HL-60/S4 (cell line): ENCODE measurements around the gene IRF3.

Experiments used
- in situ Hi-C: fragments of 300-500 bp; cut with MboI; formaldehyde crosslinking; loops from 2 replicates; pipeline ENCODE4 v1.14.3; 2022; ENCODE audit warnings: low sequenced_read_pairs

Gene IRF3

DNA sequence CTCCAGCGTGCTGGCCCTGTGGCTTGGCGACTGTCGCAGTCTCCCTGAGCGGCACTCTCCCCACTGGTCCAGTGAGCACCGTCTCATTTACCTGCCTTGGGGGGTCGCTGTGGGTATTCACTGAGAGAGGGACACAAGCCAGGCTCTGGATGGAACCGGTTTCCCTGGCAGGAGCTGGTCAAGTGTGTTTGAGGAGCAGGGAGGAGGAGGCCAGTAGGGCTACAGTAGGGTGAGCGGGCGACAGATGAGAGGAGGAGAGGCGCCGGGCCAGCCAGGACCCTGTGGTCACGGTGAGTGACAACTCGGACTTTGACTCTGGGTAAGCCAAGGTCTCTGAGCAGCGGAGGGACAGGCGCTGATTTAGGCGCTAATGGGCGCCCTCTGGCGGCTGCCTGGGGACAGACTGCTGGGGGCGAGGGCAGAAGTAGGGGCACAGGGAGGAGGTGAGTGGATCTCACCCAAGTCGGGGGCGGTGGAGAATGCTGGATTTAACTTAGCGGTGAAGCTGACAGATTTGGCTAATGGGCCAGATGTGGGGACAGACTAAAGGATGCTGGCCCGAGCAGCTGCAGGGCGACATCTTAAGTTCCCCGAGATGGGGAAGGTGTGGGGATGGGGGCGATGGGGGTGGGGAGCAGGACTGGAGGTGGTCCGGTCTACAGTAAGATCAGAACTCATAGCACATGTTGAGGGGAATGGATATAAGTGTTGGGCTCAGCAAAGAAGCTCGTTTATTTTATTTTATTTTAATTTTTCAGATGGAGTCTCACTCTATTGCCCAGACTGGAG is 6.7 kb upstream of the IRF3 start:
- in situ Hi-C loops: no loop called here

DNA sequence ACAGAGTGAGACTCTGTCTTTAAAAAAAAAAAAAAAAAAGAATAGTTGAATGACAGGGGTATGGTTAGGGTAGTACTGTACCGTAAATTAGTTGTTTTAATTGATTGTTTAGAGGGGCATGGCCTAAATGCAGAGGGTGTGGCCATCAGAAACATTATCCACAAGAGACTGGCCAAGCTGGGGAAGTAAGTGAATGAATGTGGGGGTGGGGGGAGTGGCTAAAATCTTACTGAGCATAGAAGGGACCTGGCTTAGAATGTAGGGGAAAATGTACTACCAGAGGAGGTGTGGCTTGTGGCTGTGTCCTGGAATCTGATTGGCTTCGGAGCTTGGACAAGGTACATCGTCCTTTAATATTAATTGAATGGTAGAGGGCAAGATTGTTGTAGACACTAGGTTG is 3.9 kb upstream of the IRF3 start:
- in situ Hi-C loops: no loop called here

DNA sequence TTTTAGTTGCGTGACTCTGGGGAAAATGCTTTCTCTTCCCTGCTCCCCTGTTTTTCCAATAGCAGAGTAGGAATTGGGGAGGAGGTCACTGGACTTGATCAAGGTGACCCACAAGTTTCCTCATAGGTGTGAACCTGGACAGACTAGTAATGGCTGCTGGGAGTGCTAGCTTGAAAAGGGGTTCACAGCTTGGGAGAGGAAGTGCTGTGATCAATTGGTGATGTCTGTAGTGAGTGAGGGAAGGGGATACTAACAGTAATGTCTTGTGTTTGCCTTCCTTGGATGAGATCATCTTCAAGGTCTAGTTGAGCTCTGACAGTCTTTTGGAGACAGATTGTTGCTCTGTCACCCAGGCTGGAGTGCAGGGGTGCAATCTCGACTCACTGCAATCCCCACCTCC is 1.8 kb upstream of the IRF3 start:
- in situ Hi-C loops: no loop called here

DNA sequence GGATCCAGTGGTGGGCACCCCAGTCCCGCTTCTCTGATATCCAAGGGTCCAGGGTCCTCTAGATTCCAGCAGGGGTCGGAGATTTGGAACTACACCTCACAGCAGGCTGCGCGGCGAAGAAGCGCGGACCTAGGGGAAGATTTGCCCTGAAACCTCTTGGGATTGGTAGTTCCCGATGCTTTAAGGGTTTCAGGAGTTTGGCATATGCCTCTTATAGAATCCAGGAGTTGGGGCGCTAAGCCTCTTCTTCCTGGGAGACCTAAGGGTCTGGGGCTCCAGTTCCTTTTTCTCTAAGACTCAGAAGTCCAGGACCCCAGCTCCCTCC is 425 bp upstream of the IRF3 start:
- in situ Hi-C loops: no loop called here

DNA sequence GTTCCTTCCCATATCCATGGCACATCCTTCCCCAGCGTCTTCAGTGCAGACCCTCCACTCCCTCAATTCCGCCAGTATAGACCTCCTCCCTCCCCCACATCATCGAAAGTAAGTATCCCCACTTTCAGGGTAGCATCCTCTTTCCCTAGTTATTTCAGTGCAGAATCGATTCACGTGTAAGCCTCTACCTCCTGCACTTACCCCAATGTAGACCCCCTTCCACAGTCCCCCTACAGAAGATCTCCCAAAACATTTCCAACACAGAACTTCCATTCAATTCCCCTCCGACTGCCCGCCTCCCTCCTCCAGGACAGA is 664 bp downstream of the IRF3 start:
- in situ Hi-C loops: no loop called here

DNA sequence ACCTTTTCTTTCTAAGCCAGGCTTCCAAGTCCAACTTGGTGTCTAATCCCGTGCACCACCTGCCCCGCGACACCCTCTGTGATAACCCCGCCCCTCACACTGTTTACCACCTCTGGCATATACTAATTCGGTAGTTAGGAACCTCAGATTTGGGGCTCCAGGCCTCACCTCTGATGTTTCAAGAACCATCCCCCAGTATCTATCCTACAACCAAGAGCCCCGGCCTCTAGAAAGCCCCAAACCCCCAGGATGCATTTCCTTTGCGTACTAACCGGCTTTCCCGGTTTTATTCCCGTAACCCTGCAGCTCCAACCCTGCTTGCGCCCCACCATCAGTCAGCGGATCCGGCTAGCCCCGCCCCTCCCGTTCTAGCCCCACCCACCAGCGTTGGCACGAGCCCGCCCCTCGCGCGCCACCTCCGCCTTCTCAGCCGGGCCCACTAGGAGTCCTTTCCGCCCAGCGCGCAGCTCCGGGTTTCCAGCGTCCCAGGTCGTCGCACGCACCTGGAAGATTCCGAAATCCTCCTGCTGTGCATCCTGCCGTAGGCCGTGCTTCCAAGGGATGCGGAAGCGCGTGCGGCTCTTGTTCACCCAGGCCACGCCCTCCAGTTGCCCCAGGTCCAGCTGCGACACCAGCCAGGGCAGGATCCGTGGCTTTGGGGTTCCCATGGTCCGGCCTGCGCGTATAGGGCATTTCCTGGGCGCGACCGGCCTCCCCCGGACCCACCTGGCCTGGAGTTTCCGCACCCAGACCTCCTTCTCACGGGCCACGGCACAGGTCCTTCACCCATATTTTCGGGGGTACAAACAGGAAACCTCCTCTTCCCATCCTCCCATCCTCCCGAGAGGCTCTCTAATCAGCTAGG is 1.3 kb downstream of the IRF3 start:
- in situ Hi-C loops: no loop called here

DNA sequence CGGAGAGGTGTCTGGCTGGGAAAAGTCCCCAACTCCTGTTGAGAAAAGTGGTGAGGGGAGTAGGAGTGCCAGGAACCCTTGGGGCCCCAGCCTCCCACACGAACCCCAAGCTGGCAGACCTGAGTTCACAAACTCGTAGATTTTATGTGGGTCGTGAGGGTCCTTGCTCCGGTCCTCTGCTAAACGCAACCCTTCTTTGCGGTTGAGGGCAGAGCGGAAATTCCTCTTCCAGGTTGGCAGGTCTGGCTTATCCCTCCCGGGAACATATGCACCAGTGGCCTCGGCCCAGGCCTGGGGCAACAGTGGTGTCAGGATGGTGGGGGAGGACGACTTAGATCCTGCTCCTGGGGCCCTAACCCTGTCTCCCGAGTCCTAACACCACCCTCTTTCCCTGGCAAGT is 2.4 kb downstream of the IRF3 start:
- in situ Hi-C loops: no loop called here

DNA sequence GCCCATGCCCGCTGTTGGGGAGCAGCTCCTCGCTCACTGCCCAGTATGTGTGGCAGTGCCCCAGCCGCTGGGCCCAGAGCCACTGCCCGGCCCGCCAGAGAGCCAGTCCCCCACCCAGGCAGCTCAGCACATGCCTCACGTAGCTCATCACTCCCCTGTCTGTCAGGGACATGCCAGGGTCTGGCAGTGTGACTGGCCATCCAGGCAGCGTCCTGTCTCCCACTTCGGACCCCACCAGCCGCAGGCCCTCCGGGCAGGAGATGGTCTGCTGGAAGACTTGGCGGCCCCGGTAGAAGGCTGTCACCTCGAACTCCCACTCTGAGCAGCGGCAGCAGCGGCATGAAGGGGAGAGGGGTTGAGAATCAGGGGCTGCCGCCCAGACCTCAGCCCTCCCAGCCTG is 3.6 kb downstream of the IRF3 start:
- in situ Hi-C loops: no loop called here

DNA sequence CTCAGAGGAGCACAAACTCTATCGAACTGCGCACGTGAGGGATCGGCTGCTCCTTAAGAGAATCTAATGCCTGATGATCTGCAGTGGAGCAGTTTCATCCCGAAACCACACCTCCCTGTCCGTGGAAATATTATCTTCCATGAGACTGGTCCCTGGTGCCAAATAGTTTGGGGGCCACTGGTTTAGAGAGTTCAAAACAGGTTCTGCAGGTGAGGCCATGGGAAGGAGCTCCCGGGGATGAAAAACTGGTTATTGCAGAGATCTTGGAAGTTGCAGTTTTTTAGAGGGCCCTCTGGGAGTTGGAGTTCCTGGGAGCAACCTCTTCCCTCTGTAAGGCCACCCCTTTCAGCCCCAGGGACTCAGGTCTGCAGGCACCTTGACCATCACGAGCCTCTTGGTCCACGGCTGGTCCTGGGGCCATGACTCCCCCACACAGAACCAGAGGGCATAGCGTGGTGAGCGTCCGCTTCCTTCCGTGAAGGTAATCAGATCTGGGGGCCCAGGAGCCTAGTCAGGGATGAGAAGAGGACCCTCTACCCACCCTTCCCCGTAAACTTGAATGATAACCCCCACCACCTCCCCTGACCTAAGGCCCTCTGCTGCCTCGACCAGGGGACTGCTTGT is 5.2 kb downstream of the IRF3 start:
- in situ Hi-C loops: no loop called here

DNA sequence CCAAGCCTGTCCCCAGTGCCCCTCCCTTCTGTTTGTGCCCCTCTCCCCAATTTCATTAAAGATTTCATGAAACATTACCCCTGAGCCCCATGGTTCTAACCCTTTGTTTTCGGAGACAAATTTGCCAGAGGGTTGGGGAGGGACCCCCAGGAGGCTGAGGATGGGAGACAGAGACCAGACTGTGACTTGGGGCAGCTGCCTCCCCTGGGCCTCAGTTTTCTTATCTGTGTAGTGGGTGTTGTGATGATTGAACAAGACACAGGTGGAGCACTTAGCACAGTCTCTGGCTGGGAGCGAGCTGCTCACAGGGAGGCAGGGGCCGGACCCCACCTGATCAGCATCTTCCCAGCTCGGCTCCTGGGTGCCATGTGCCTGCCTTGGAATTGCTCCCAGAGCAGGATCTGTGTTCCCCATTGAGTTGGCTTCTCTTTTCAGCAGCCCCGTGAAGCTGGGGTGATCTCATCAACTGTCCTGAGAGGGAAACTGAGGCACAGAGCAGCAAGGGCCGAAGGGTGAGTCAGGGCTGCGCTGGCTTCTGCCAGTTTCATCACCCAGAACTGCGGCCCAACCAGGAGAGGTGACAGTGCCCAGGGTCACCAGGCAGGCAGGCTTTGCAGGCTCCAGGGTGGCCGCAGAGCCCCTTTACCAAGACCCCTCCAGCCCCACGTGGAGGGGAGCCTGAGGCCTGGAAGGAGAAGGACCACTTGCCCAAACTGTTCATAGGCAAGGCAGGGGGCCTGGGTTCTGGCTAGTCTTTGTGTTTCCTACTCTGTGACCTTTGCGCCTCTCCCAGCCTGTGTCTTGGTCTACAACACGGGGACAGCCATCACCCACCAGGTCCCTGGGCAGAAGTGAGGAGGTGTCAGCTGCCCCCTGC is 6.9 kb downstream of the IRF3 start:
- in situ Hi-C loops: no loop called here

DNA sequence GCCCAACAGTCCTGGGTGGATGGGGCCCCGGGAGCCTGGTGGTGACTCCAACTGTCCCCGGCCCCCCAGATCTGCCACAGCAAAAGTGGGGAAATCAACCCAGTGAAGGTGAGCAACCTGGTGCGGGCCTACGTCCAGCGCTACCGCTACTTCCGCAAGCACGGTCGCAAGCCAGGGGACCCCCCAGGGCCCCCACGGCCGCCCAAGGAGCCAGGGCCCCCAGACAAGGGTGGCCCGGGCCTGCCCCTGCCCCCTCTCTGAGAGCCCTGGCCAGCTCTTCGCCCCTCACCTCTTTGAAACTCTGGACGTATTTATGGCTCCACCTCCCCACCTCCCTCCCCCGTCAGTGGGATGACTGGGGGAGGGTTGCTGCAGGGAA is 7.5 kb downstream of the IRF3 start:
- in situ Hi-C loops: no loop called here

DNA sequence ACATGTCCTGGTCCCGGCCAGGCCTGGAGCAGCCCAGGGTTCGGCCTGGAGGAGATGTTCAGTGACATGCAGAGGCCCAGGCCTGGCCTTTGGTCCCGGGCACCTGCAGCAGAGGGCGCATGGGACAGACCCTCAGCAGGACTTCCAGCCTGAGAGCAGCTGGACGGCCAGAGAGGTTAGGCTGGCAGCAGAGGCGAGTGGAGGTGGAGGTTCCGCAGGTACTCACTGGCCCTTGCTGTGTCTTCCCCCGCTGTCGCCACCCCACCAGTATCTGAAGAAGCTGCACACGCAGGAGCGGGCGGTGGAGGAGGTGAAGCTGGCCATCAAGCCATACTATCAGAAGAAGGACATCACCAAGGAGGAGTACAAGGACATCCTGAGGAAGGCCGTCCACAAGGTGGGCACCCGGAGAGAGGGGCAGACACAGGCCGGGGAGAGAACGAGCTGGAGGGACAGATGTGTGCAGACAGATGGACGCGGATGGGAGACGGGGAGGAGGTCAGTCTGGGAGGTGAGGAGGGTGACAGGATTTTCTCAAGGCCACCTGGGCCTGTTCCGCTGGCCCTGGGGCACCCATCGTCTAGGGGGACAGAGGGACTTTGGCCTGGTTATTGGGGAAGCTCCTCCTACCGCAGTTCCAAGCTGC is 8.0 kb downstream of the IRF3 start:
- in situ Hi-C loops: no loop called here

DNA sequence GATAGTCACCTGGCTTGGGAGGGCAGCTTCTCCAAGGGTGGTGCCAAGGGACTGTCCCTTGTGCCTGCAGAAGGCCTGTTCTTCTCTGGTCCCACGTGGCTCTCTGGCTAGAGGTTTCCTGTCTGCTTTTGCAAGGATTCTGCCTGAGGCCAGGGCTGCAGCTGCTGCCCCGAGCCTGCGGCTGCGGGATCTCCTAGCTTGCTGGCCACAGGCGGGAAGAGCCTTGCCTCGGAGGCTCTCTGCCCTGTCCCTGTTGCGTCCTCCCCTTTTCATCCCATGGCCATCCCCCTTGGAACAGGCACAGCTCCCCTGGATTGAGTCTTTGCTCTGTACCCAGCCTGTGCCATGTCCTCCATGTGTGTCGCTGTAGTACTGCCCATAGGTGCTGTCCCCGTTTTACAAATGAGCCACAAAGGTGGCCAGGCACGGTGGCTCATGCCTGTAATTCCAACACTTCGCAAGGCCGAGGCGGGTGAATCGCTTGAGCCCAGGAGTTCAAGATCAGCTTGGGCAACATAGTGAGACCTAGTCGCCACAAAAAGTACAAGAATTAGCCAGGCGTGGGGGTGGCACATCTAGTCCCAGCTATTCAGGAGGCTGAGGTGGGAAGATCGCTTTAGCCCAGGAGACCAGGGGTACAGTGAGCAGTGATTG is 9.1 kb downstream of the IRF3 start:
- in situ Hi-C loops: no loop called here

DNA sequence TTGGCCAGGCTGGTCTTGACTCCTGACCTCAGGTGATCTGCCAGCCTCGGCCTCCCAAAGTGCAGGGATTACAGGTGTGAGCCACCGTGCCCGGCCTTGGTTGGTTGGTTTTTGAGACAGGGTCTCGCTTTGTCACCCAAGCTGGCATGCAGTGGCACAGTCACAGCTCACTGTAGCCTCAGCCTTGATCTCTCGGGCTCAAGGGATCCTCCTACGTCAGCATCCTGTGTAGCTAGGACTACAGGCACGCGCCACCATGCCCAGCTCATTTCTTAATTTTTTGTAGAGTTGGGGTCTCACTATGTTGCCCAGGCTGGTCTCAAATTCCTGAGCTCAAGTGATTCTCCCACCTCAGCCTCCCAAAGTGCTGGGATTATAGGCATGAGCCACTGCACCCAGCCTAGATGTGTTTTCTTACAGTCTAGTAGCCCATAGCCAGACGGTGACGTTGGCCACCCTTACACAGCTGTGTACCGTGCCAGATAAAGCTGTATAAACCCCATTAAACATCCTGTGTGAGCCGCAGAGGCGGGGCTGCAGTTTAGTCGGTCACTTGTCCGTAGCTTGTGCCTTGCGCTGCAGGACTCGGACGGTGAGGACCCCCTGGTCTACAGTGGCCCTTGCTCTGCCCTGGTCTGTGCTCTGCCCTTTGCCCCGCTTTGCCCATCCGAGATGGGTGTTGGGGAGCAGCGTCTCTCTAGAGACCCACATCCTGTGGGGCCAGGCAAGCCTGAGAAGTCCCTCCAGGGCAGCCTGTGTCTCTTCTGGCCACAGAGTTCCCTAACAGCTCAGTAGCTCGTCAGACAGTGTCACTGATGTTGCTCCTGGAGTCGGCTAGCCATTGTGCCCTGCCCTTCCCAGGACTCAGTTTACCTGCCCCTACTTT is 9.8 kb downstream of the IRF3 start:
- in situ Hi-C loops: no loop called here

DNA sequence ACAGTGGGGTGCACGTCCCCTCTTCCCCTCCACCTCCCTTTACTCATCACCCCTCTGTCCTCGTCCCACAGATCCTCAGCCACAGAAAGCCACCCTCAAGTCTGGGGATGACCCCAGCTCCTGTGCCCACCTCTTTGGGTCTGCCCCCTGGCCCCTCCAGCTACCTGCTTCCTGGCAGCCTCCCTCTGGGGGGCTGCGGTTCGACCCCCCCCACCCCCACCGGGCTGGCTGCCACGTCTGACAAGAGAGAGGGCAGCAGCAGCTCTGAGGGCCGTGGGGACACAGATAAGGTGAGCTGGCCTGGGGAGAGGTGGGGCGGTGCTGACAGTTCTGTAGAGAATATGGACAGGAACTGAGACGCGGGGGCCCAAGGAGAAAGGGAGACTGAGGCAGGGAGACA is 11.1 kb downstream of the IRF3 start:
- in situ Hi-C loops: no loop called here

DNA sequence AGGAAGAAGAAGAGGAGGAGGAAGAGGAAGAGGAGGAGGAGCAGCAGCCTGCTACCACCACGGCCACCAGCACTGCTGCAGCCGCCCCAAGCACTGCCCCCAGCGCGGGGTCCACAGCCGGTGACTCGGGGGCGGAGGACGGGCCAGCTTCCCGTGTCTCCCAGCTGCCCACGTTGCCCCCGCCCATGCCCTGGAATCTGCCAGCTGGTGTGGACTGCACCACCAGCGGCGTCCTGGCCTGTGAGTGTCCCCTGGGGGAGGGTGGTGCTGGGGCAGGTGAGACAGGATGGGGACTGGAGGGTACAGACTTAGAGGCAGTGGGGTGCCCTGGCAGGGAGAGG is 12.2 kb downstream of the IRF3 start:
- in situ Hi-C loops: no loop called here

DNA sequence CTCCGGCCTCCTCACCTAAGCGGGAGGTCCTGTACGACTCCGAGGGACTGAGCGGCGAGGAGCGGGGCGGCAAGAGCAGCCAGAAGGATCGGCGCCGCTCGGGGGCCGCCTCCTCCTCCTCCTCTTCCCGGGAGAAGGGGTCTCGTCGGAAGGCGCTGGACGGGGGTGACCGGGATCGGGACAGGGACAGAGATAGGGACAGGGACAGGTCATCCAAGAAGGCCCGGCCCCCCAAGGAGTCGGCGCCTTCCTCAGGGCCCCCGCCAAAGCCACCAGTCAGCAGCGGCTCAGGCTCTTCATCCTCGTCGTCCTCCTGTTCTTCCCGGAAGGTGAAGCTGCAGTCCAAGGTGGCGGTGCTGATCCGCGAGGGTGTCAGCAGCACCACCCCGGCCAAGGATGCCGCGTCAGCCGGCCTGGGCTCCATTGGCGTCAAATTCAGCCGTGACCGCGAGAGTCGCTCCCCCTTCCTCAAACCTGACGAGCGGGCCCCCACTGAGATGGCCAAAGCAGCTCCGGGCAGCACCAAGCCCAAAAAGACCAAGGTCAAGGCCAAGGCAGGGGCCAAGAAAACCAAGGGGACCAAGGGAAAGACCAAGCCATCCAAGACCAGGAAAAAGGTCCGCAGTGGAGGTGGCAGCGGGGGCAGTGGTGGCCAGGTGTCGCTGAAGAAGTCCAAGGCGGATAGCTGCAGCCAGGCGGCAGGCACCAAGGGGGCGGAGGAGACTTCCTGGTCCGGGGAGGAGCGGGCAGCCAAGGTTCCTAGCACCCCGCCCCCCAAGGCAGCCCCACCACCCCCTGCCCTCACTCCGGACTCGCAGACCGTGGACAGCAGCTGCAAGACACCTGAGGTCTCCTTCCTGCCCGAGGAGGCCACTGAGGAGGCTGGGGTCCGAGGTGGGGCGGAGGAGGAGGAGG is 12.8 kb downstream of the IRF3 start:
- in situ Hi-C loops: no loop called here

DNA sequence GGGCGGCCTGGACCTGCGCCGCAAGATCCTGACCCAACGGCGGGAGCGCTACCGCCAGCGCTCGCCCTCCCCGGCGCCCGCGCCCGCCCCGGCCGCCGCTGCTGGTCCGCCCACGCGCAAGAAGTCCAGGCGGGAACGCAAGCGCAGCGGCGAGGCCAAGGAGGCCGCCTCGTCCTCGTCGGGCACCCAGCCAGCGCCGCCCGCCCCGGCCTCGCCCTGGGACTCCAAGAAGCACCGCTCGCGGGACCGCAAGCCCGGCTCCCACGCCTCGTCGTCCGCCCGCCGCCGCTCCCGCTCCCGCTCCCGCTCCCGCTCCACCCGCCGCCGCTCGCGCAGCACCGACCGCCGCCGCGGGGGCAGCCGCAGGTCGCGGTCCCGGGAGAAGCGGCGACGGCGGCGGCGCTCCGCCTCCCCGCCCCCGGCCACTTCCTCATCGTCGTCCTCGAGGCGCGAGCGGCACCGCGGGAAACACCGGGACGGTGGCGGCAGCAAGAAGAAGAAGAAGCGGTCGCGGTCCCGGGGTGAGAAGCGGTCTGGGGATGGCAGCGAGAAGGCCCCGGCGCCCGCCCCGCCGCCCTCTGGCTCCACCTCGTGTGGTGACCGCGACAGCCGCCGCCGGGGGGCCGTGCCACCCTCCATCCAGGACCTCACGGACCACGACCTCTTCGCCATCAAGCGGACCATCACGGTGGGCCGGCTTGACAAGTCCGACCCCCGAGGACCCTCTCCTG is 13.7 kb downstream of the IRF3 start:
- in situ Hi-C loops: no loop called here
